Spleen (tissue), 11 donors: ENCODE results near the gene GFAP. TPM values are rescaled to one million over a fixed set of nuclear protein-coding genes. Genes with fewer than 3 reads are reported as not detected.

Experiments
- DNase-seq: peaks from one replicate; pipeline ENCODE4 v3.0.0-alpha.2; 2020
- H3K27ac ChIP-seq, 8 donors: fragments of 200-600 bp; sonication (generic) in 7 of 8; 1 replicate in 4 of 8; 2 replicates in 4 of 8; pipeline versions ENCODE4 v1.5.0 to v1.8.0; 2016 to 2021; ENCODE audit warnings: inconsistent platforms in 4 of 8, mild to moderate bottlenecking in 4 of 8, moderate library complexity in 1 of 8
- H3K27me3 ChIP-seq, 7 donors: fragments of 200-600 bp; sonication (generic) in 6 of 7; replicated peaks in 1 of 7; 1 replicate in 4 of 7; 2 replicates in 3 of 7; pipeline versions ENCODE4 v1.5.0 to v1.8.0; 2016 to 2021; ENCODE audit warnings: inconsistent platforms in 3 of 7, mild to moderate bottlenecking in 1 of 7
- H3K36me3 ChIP-seq, 6 donors: fragments of 200-600 bp; sonication (generic) in 5 of 6; 1 replicate in 4 of 6; 2 replicates in 2 of 6; pipeline versions ENCODE4 v1.5.0 to v1.8.0; 2016 to 2021; ENCODE audit warnings: inconsistent platforms in 2 of 6
- H3K4me1 ChIP-seq, 6 donors: fragments of 200-600 bp; sonication (generic) in 5 of 6; 1 replicate in 3 of 6; 2 replicates in 3 of 6; pipeline versions ENCODE4 v1.5.0 to v1.8.0; 2016 to 2021; ENCODE audit warnings: inconsistent platforms in 3 of 6
- H3K4me3 ChIP-seq, 8 donors: fragments of 200-600 bp; sonication (generic) in 7 of 8; 1 replicate in 4 of 8; 2 replicates in 4 of 8; pipeline versions ENCODE4 v1.5.0 to v1.8.0; 2016 to 2021; ENCODE audit warnings: inconsistent platforms in 4 of 8, mild to moderate bottlenecking in 4 of 8, moderate library complexity in 2 of 8
- H3K9me3 ChIP-seq, 8 donors: fragments of 200-600 bp; sonication (generic) in 7 of 8; 1 replicate in 4 of 8; 2 replicates in 4 of 8; pipeline versions ENCODE4 v1.5.0 to v1.8.0; 2016 to 2021; ENCODE audit warnings: inconsistent platforms in 4 of 8
- POLR2A ChIP-seq, 3 donors: fragments of 450-650 bp; IDR thresholded peaks; one replicate each; pipeline ENCODE4 v1.5.1; 2017; ENCODE audit warnings: antibody characterized with exemption in 3 of 3, mild to moderate bottlenecking in 1 of 3
- POLR2AphosphoS5 ChIP-seq, 3 donors: sonication (generic); formaldehyde crosslinking; IDR thresholded peaks; one replicate each; pipeline ENCODE4 v1.5.1; 2017; ENCODE audit warnings: antibody characterized with exemption in 3 of 3
- WGBS, 5 donors: extraction: QIAGEN DNeasy Blood & Tissue Kit in 3 of 5; methylation state at CpG; one replicate each; pipeline versions ENCODE4 v1.1.5 to v1.1.7; 2013 to 2018; 5-methylcytosine and 5-hydroxymethylcytosine counted together
- intact Hi-C: fragments of 100-400 bp; cut with DNase I; formaldehyde crosslinking; loops from one replicate; pipeline ENCODE4 v1.15.0; 2023; ENCODE audit warnings: low total_unique reads
- polyA plus RNA-seq, 3 donors: library from polyadenylated mRNA; stranded (reverse); fragments of 200-250 nt; gene quantifications; one replicate each; pipeline ENCODE4 v1.2.1, GENCODE V29; 2013
- total RNA-seq, 7 donors: library from RNA; depleted of rRNA in 3 of 7; stranded (reverse); fragments of >200 nt in 3 of 7; fragmentation: NEBNext Ultra II Directional in 4 of 7; extraction: Animal tissue kit (Norgen Biotek cat#: 25700) in 4 of 7; gene quantifications; one replicate each; pipeline versions ENCODE4 v1.1.0 to v1.2.1, GENCODE V29; 2016 to 2021
- TF ChIP-seq, protein P1 (sequence below), 11 experiments: fragments of 200-600 bp in 7 of 11; fragments of 450-650 bp in 4 of 11; sonication (generic) in 4 of 11; IDR thresholded peaks in 8 of 11; conservative IDR thresholded peaks in 3 of 11; 1 replicate in 7 of 11; 2 replicates in 4 of 11; pipeline versions ENCODE4 v1.4.0 to v1.8.0; 2016 to 2021; ENCODE audit warnings: antibody characterized with exemption in 11 of 11, inconsistent platforms in 4 of 11, mild to moderate bottlenecking in 1 of 11
- donor health status: healthy with polysubstance abuse.
- donor health status: DM: no; HTN: no; CAD: no; lungs with moderate emphysema.
- donor health status: DM: no; HTN: no; CAD: no.
- donor health status: Bipolar disorder and iron deficiency.
- donor health status: healthy.
- donor health status: DM: no; HTN: no; CAD: no.
- donor health status: DM: yes; HTN: yes; CAD: no.

GFAP gene
- total and polyA plus RNA-seq, 10 donors: 0.32 to 1.7 (median 0.54) TPM; not detected in 5

DNA sequence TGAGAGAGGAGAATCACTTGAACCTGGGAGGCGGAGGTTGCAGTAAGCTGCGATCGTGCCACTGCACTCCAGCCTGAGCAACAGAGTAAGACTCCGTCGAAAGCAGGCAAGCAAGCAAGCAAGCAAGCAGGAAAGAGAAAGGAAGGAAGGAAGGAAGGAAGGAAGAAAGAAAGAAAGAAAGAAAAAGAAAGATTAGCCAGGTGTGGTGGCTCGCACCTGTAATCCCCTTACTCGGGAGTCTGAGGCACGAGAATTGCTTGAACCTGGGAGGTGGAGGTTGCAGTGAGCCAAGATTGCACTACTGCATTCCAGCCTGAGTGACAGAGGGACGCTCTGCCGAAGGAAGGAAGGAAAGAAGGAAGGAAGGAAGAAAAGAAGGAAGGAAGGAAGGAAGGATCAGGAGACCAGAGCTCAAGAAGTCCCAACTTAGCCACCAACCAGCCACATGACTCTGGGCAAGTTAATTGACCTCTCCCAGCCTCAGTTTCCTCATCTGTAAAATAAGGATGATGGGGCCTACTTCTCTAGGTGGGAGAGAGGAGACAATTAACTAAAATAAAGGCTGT is 6.5 kb downstream of the GFAP start:
- Histone ChIP-seq H3K9me3 (no peaks in the 10 kb centered on the region), H3K27me3 (peaks cover 0 to 43% (median 10%) of the 10 kb centered on the region in 7 donors), H3K36me3 (no peaks in the 10 kb centered on the region), H3K27ac (no peak overlapping the region), H3K4me1 (peaks cover 0 to 35% (median 11%) of the 10 kb centered on the region in 6 donors), H3K4me3 (no peak overlapping the region)
- TF ChIP-seq POLR2A (IDR thresholded peaks at IDR 0.05) (no peak), POLR2AphosphoS5 (IDR thresholded peaks at IDR 0.05) (no peak)
- TF ChIP-seq, protein P1, sequence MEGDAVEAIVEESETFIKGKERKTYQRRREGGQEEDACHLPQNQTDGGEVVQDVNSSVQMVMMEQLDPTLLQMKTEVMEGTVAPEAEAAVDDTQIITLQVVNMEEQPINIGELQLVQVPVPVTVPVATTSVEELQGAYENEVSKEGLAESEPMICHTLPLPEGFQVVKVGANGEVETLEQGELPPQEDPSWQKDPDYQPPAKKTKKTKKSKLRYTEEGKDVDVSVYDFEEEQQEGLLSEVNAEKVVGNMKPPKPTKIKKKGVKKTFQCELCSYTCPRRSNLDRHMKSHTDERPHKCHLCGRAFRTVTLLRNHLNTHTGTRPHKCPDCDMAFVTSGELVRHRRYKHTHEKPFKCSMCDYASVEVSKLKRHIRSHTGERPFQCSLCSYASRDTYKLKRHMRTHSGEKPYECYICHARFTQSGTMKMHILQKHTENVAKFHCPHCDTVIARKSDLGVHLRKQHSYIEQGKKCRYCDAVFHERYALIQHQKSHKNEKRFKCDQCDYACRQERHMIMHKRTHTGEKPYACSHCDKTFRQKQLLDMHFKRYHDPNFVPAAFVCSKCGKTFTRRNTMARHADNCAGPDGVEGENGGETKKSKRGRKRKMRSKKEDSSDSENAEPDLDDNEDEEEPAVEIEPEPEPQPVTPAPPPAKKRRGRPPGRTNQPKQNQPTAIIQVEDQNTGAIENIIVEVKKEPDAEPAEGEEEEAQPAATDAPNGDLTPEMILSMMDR (IDR thresholded peaks at IDR 0.05 in 8 of 11, conservative IDR thresholded peaks at IDR 0.05 in 3 of 11): no peak
- peak; percentile 11 for DNase-seq
- intact Hi-C loops: no loop called here
- 71 to 79% (median 78%) methylated on average over 10 of the region's 10 CpGs for WGBS, 5 donors

DNA sequence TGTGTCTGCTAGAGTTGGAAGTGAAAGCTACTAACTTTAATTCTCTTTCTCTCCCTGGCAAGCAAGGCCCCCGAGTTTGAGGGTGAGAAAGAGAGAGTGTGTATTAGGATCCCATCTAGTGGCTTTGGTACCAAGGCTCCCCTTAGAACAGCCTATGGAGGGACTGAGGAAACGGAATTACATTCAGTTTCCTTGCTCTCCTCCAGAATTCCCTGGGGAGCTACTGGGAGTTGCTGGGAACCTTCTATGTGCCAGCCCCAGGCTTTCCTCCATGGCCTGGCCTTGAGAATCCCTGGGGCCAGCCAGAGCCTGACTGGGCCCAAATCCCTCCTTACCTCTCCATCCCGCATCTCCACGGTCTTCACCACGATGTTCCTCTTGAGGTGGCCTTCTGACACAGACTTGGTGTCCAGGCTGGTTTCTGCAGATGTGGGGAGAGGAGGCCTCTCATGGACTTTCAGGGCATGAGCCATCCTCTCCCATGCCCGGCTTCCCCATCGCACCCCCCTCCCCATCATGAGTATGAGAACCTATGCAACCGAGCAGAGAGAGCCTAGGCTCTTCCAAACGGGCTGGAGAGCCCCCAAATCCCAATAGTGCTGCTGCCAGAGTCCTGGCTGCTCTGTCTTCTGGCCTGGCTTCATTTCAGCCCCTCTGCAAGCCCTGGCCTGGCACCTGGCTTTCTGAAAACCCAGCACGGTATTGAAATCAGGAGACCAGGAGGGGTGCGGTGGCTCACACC is 7.4 kb downstream of the GFAP start:
- peak; percentile 31 for DNase-seq
- whole genome bisulfite sequencing, 5 donors: 84 to 92% (median 88%) methylated on average over 11 of the region's 11 CpGs
- Histone ChIP-seq H3K27me3 (peaks cover 0 to 34% (median 10%) of the 10 kb centered on the region in 7 donors), H3K4me3 (no peak overlapping the region), H3K9me3 (no peaks in the 10 kb centered on the region), H3K36me3 (no peaks in the 10 kb centered on the region), H3K27ac (no peak overlapping the region), H3K4me1 (peaks cover 0 to 44% (median 13%) of the 10 kb centered on the region in 6 donors)
- no peak for TF ChIP-seq POLR2A (IDR thresholded peaks at IDR 0.05)
- TF ChIP-seq, protein P1 (IDR thresholded peaks at IDR 0.05 in 8 of 11, conservative IDR thresholded peaks at IDR 0.05 in 3 of 11): no peak
- no peak for TF ChIP-seq POLR2AphosphoS5 (IDR thresholded peaks at IDR 0.05)
- intact Hi-C loops: no loop called here

DNA sequence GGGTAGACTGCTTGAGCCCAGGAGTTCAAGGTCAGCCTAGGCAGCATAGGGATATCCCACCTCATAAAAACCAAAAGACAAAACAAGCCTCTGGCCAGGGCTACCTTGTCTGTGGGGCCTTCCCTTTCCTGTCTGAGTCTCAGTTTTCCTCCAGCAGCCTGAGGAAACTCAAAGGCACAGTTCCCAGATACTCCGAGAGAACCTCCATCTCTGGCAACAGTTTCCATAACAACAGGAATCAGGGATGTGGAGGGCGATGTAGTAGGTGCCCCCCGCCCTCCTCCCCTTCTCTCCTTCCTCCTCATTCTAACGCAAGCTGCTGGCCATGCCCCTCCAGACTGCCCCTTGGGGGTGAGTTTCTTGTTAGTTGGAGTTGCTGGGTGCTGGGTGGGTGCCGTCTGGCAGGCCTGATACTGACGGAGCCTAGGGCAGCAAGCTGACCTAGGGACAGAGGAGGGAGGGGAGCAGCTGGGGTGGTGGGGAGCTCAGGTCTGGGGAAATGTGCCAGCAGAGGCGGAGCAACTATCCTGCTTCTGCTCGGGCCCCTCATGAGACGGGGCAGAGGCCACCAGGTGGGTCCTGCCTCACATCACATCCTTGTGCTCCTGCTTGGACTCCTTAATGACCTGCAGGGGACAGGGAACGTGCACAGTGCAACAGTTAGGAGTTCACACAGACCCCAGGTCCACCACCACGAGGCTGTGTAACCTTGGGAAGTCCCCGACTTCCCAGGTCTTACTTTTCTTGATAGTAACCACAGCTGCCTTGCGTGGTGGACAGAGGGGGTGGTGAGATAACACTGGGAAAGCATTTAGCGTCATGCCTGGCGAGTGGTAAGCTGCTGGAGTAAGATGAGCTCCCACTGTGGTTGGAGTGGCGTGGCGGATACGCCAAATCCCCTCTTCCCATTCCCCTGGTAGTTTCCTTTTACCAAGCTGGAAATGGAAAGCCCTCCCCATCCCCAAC is 8.3 kb downstream of the GFAP start:
- DNase-seq: peak; percentile 50
- no peak for TF ChIP-seq POLR2A (IDR thresholded peaks at IDR 0.05)
- TF ChIP-seq, protein P1 (IDR thresholded peaks at IDR 0.05 in 8 of 11, conservative IDR thresholded peaks at IDR 0.05 in 3 of 11): no peak
- TF ChIP-seq POLR2AphosphoS5 (IDR thresholded peaks at IDR 0.05): no peak

More for the DNA sequence above, 8.3 kb downstream of the GFAP start:
- no peaks in the 10 kb centered on the region for H3K36me3 ChIP-seq
- no peaks in the 10 kb centered on the region for H3K9me3 ChIP-seq
- 70 to 82% (median 80%) methylated on average over 16 to 18 of the region's 18 CpGs for WGBS, 5 donors
- peaks cover 4 to 49% (median 13%) of the 10 kb centered on the region in 6 donors for H3K4me1 ChIP-seq
- intact Hi-C loops: no loop called here
- no peak overlapping the region for H3K27ac ChIP-seq
- no peak overlapping the region for H3K4me3 ChIP-seq
- H3K27me3 ChIP-seq: peaks cover 0 to 25% (median 8%) of the 10 kb centered on the region in 7 donors
